Measurements from ENCODE around the gene DCLK1. TPM values are rescaled to one million over a fixed set of nuclear protein-coding genes. Genes with fewer than 3 reads are reported as not detected.

The DCLK1 gene
- total RNA-seq, 1 donor from 2014 or later = not detected

DNA sequence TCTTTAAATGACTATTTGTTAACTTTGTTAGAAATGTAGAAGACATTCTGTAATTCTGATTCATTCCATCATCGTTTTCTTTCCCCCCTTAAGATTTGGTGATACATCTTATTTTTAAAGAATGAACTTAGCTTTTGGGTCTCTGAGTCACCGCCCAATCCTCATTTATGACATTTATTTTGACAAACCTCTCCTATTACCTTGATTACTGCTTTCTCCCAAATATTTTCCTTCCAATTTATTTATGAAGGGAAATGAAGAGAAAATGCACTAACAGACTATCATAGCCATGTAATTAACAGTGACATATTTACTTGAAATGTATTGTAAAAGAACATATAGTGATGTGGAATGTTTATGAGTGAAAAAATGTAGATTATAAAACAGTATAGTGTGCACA, 241.6 kb downstream of the DCLK1 start:
- H3K27ac Mint-ChIP-seq = no peak overlapping the region
- DNase-seq (no peak), ATAC-seq (ENCODE audit: low read depth) (no peak)
- POLR2A ChIA-PET = no interaction called here
- TF ChIP-seq, protein P1, sequence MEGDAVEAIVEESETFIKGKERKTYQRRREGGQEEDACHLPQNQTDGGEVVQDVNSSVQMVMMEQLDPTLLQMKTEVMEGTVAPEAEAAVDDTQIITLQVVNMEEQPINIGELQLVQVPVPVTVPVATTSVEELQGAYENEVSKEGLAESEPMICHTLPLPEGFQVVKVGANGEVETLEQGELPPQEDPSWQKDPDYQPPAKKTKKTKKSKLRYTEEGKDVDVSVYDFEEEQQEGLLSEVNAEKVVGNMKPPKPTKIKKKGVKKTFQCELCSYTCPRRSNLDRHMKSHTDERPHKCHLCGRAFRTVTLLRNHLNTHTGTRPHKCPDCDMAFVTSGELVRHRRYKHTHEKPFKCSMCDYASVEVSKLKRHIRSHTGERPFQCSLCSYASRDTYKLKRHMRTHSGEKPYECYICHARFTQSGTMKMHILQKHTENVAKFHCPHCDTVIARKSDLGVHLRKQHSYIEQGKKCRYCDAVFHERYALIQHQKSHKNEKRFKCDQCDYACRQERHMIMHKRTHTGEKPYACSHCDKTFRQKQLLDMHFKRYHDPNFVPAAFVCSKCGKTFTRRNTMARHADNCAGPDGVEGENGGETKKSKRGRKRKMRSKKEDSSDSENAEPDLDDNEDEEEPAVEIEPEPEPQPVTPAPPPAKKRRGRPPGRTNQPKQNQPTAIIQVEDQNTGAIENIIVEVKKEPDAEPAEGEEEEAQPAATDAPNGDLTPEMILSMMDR (IDR thresholded peaks at IDR 0.05) = no peak
- no peak overlapping the region for H3K4me3 Mint-ChIP-seq
- no peaks in the 10 kb centered on the region for H3K36me3 Mint-ChIP-seq (ENCODE audit: low read depth)
- H3K9me3 Mint-ChIP-seq = no peaks in the 10 kb centered on the region
- H3K27me3 Mint-ChIP-seq = no peaks in the 10 kb centered on the region
- CTCF ChIA-PET = no interaction called here
- no peaks in the 10 kb centered on the region for H3K4me1 Mint-ChIP-seq
- intact Hi-C loops (cut with micrococcal nuclease) = no loop called here

DNA sequence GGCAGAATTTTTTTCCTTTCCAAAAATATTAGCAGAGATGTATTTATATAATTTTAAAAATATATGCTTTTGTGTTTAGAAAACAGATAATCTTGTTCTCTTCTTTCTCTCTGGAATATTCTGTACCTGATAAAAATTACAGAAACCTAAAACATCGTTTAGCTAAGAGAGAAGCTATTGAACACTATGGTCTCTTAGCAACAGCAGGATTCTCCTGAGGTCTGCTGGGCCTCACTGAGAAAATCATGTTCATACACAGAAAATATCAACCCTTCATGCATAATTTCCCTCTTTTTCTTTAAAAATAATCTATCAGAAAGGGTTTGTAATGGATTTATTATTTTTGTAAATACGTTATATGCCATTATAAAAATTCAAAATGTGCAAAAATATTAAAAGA, 242.2 kb downstream of the DCLK1 start:
- H3K4me3 Mint-ChIP-seq = no peak overlapping the region
- H3K27ac Mint-ChIP-seq = no peak overlapping the region
- ChIA-PET POLR2A (no interaction called here), CTCF (no interaction called here)
- no peaks in the 10 kb centered on the region for H3K36me3 Mint-ChIP-seq (ENCODE audit: low read depth)
- TF ChIP-seq, protein P1 (IDR thresholded peaks at IDR 0.05) = no peak
- H3K9me3 Mint-ChIP-seq = no peaks in the 10 kb centered on the region
- no peaks in the 10 kb centered on the region for H3K27me3 Mint-ChIP-seq
- intact Hi-C loops (cut with micrococcal nuclease) = no loop called here
- DNase-seq (no peak), ATAC-seq (ENCODE audit: low read depth) (no peak)
- no peaks in the 10 kb centered on the region for H3K4me1 Mint-ChIP-seq

DNA sequence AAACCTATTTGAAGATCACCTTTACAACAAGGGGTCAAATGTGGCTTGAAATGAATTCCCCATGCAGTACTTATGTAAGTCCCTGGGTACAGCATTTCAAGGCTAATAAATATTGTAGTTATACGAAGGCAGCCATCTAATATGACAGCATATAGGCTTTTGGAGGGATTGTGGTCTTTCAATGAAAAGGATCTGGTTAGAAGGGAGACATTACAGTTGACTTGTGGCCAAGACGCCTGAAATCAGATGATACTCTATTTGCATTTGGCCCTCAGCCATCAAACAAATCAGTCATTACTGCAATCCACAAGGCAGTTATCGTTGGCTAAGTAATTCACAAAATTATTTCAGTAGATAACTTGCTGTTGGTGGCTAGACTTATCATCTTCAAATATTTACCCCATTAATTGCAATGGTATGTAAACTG, 242.7 kb downstream of the DCLK1 start:
- no peak for DNase-seq
- ChIA-PET POLR2A (no interaction called here), CTCF (no interaction called here)
- H3K4me3 Mint-ChIP-seq = no peak overlapping the region
- no peaks in the 10 kb centered on the region for H3K36me3 Mint-ChIP-seq (ENCODE audit: low read depth)
- H3K27ac Mint-ChIP-seq = no peak overlapping the region
- H3K27me3 Mint-ChIP-seq = no peaks in the 10 kb centered on the region
- intact Hi-C loops (cut with micrococcal nuclease) = no loop called here
- ATAC-seq (ENCODE audit: low read depth) = no peak
- H3K4me1 Mint-ChIP-seq = no peaks in the 10 kb centered on the region
- TF ChIP-seq, protein P1 (IDR thresholded peaks at IDR 0.05) = no peak
- no peaks in the 10 kb centered on the region for H3K9me3 Mint-ChIP-seq

DNA sequence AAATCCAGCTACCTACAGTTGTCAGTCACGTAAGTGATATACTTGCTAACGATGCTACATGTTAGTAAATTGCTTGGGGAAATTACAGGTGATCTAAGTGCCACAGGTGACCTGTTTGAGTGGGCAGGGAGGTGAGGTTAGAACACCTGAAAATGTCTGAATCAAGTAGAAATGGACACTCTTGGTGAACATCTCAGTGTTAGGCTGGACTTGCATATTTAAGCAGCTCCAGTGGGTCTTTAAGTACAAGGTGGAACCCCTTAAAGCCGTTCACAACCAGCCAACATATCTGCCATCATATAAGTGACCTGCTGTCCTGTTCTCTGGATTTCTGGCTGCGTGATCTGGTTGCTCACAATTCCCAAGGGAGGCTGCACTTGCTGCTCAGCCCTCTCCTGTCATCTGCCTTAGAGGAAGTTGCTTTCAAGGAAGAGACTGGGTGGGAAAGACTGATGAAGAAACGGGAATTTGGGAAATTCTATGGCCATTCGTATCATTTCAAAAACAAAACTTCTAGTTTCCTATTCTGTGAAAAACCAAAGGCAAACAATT, 244.0 kb downstream of the DCLK1 start:
- POLR2A ChIA-PET = no interaction called here
- CTCF ChIA-PET = no interaction called here
- TF ChIP-seq, protein P1 (IDR thresholded peaks at IDR 0.05) = no peak

DNA sequence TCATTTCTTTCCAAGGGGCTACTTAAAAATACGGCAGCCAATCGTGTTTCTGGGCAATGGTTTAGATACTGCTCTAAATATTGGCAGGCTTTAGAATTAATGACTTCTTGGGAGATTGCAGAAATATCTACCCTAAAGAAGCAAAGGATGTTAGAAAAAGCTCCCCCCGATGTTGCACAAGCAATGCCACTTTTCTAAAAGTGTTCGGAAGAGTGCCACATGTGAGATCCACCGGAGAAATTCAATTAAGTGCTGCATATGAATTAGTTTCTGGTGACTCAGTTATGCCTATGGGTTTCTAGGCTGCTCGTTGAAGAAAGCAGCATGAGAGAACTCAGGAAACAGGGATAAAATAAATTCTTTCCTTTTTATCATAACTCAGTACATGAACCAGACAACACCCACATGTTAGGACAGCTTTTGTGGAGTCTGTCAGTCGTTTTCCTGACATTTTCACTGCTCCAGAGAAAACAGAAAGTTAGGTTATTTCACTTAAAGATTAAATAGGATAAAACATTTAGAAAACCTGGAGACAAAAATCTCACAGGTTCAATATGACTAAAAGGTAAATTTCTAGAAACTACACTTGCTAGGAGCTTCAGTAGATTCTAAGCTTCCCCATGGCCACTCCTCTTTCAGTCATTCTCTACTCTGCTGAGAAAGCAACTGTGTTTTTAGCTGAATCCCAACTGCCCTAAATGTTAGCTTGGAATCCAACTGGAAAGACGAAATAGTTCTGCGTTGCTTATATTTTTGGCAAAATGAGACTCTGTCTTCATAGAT, 244.7 kb downstream of the DCLK1 start:
- intact Hi-C loops (cut with micrococcal nuclease) = no loop called here
- DNase-seq (no peak), ATAC-seq (ENCODE audit: low read depth) (no peak)
- no peaks in the 10 kb centered on the region for H3K4me1 Mint-ChIP-seq
- H3K9me3 Mint-ChIP-seq = no peaks in the 10 kb centered on the region
- H3K36me3 Mint-ChIP-seq (ENCODE audit: low read depth) = no peaks in the 10 kb centered on the region
- H3K27me3 Mint-ChIP-seq = no peaks in the 10 kb centered on the region
- H3K27ac Mint-ChIP-seq = no peak overlapping the region
- TF ChIP-seq, protein P1 (IDR thresholded peaks at IDR 0.05) = no peak
- ChIA-PET CTCF (no interaction called here), POLR2A (interaction anchor here (0.7 kb wide), 1 partner anchor 41 kb away, joined by 7 read pairs; no protein-coding TSS in a partner anchor)
- no peak overlapping the region for H3K4me3 Mint-ChIP-seq

More for the DNA sequence above, 244.0 kb downstream of the DCLK1 start:
- Mint-ChIP-seq H3K4me3 (no peak overlapping the region), H3K4me1 (no peaks in the 10 kb centered on the region), H3K36me3 (ENCODE audit: low read depth) (no peaks in the 10 kb centered on the region), H3K9me3 (no peaks in the 10 kb centered on the region), H3K27me3 (no peaks in the 10 kb centered on the region), H3K27ac (no peak overlapping the region)
- DNase-seq (no peak), ATAC-seq (ENCODE audit: low read depth) (no peak)
- intact Hi-C loops (cut with micrococcal nuclease) = no loop called here

Data from activated B cell treated with CpG ODN at 0.5 μM for 24 hours (primary cell).